Measurements from ENCODE around the gene SNX33. TPM values are rescaled to one million over a fixed set of nuclear protein-coding genes. Genes with fewer than 3 reads are reported as not detected.

Gene SNX33
- total RNA-seq, 1 donor from 2014 or later = 36.3 TPM

GRCh38 chr15:75662823-75663519 lies 15.3 kb downstream of the SNX33 start:
- Mint-ChIP-seq H3K36me3 (ENCODE audit: unreplicated experiment) (peaks cover 10% of the 10 kb centered on the region), H3K4me1 (ENCODE audit: unreplicated experiment) (peaks cover 54% of the 10 kb centered on the region), H3K27me3 (ENCODE audit: unreplicated experiment) (no peaks in the 10 kb centered on the region), H3K9me3 (ENCODE audit: unreplicated experiment) (no peaks in the 10 kb centered on the region), H3K4me3 (ENCODE audit: unreplicated experiment) (no peak overlapping the region), H3K27ac (ENCODE audit: unreplicated experiment) (peak overlapping the region; percentile 66)
- TF ChIP-seq CTCF (IDR thresholded peaks at IDR 0.05) = no peak
- no peak for DNase-seq (ENCODE audit: extremely low spot score, unreplicated experiment)

- no peak for TF ChIP-seq CTCF (IDR thresholded peaks at IDR 0.05)
- H3K4me1 Mint-ChIP-seq (ENCODE audit: unreplicated experiment) = peaks cover 58% of the 10 kb centered on the region
- no peak for DNase-seq (ENCODE audit: extremely low spot score, unreplicated experiment)
- no peaks in the 10 kb centered on the region for H3K27me3 Mint-ChIP-seq (ENCODE audit: unreplicated experiment)
- peaks cover 5% of the 10 kb centered on the region for H3K36me3 Mint-ChIP-seq (ENCODE audit: unreplicated experiment)
- no peak overlapping the region for H3K4me3 Mint-ChIP-seq (ENCODE audit: unreplicated experiment)
- peak overlapping the region; percentile 58 for H3K27ac Mint-ChIP-seq (ENCODE audit: unreplicated experiment)
- no peaks in the 10 kb centered on the region for H3K9me3 Mint-ChIP-seq (ENCODE audit: unreplicated experiment)
Measured at GRCh38 chr15:75663931-75664421, 16.3 kb downstream of the SNX33 start.

- H3K4me1 Mint-ChIP-seq (ENCODE audit: unreplicated experiment) = peaks cover 45% of the 10 kb centered on the region
- no peak overlapping the region for H3K4me3 Mint-ChIP-seq (ENCODE audit: unreplicated experiment)
- DNase-seq (ENCODE audit: extremely low spot score, unreplicated experiment) = peak; percentile 91
- no peak for TF ChIP-seq CTCF (IDR thresholded peaks at IDR 0.05)
- H3K27me3 Mint-ChIP-seq (ENCODE audit: unreplicated experiment) = no peaks in the 10 kb centered on the region
- H3K36me3 Mint-ChIP-seq (ENCODE audit: unreplicated experiment) = no peaks in the 10 kb centered on the region
- no peaks in the 10 kb centered on the region for H3K9me3 Mint-ChIP-seq (ENCODE audit: unreplicated experiment)
- H3K27ac Mint-ChIP-seq (ENCODE audit: unreplicated experiment) = peak overlapping the region; percentile 100
Measured at GRCh38 chr15:75666823-75667501, 19.2 kb downstream of the SNX33 start.

- Mint-ChIP-seq H3K27me3 (ENCODE audit: unreplicated experiment) (no peaks in the 10 kb centered on the region), H3K4me1 (ENCODE audit: unreplicated experiment) (peaks cover 62% of the 10 kb centered on the region), H3K36me3 (ENCODE audit: unreplicated experiment) (no peaks in the 10 kb centered on the region), H3K27ac (ENCODE audit: unreplicated experiment) (peak overlapping the region; percentile 57), H3K9me3 (ENCODE audit: unreplicated experiment) (no peaks in the 10 kb centered on the region), H3K4me3 (ENCODE audit: unreplicated experiment) (no peak overlapping the region)
- TF ChIP-seq CTCF (IDR thresholded peaks at IDR 0.05) = no peak
- no peak for DNase-seq (ENCODE audit: extremely low spot score, unreplicated experiment)
Measured at GRCh38 chr15:75669191-75669878, 21.6 kb downstream of the SNX33 start.

GRCh38 chr15:75669879-75670212 lies 22.1 kb downstream of the SNX33 start:
- TF ChIP-seq CTCF (IDR thresholded peaks at IDR 0.05) = no peak
- Mint-ChIP-seq H3K4me3 (ENCODE audit: unreplicated experiment) (no peak overlapping the region), H3K27ac (ENCODE audit: unreplicated experiment) (peak overlapping the region; percentile 66), H3K27me3 (ENCODE audit: unreplicated experiment) (no peaks in the 10 kb centered on the region), H3K4me1 (ENCODE audit: unreplicated experiment) (peaks cover 65% of the 10 kb centered on the region), H3K9me3 (ENCODE audit: unreplicated experiment) (no peaks in the 10 kb centered on the region), H3K36me3 (ENCODE audit: unreplicated experiment) (no peaks in the 10 kb centered on the region)
- no peak for DNase-seq (ENCODE audit: extremely low spot score, unreplicated experiment)

Measured in osteocyte (in vitro differentiated cells).